T-helper 17 cell (primary cell): ENCODE measurements around the gene SFXN5. TPM values are rescaled to one million over a fixed set of nuclear protein-coding genes. Genes with fewer than 3 reads are reported as not detected.
"Not testable (repeated sequence)": the region's sequence is repeated elsewhere in the genome, so short reads cannot be mapped to it uniquely, and the experiment has no call there.

ENCODE experiments used
- ATAC-seq: fragments of 150-1000 bp; cut with Tn5 transposase; 2 replicates; pipeline ENCODE4 v1.10.0; 2021; ENCODE audit warnings: mild to moderate bottlenecking, moderate library complexity
- DNase-seq, 3 donors: peaks; one replicate each; pipeline versions ENCODE4 v3.0.0 to v3.0.0-alpha.2; 2020 to 2021
- H3K9me3 ChIP-seq: one replicate; pipeline ENCODE4 v1.7.0; 2013; ENCODE audit warnings: low read length, mild to moderate bottlenecking; ENCODE audit not compliant: control insufficient read depth, poor library complexity, severe bottlenecking
- H3K27ac Mint-ChIP-seq: one replicate; pipeline ENCODE4 v1.8.0; 2022; ENCODE audit warnings: mild to moderate bottlenecking, moderate library complexity, mixed read lengths
- H3K27me3 Mint-ChIP-seq: one replicate; pipeline ENCODE4 v1.8.0; 2022; ENCODE audit warnings: mixed read lengths
- H3K36me3 Mint-ChIP-seq: one replicate; pipeline ENCODE4 v1.8.0; 2022; ENCODE audit warnings: low read depth, mixed read lengths
- H3K4me1 Mint-ChIP-seq: one replicate; pipeline ENCODE4 v1.8.0; 2022; ENCODE audit warnings: mild to moderate bottlenecking, mixed read lengths
- H3K4me3 Mint-ChIP-seq: one replicate; pipeline ENCODE4 v1.8.0; 2022; ENCODE audit warnings: mild to moderate bottlenecking, moderate library complexity, mixed read lengths
- total RNA-seq, 4 donors: library from RNA in 2 of 4; stranded (reverse) in 2 of 4; gene quantifications; one replicate each; pipeline ENCODE4 v1.2.3 and lab custom pipeline; 2022 to 2026

The SFXN5 gene
- total RNA-seq, 2 donors from 2014 or later = 7.0 to 10.0 TPM

- Mint-ChIP-seq H3K4me1 (peaks cover 31% of the 10 kb centered on the region), H3K27me3 (no peaks in the 10 kb centered on the region), H3K27ac (no peak overlapping the region), H3K4me3 (peak overlapping the region; percentile 67), H3K36me3 (peaks cover 2% of the 10 kb centered on the region)
- H3K9me3 ChIP-seq = no peaks in the 10 kb centered on the region
- no peak for ATAC-seq
- DNase-seq = no peak
Measured at GRCh38 chr2:73068147-73068546, 3.4 kb downstream of the SFXN5 start.

GRCh38 chr2:73067043-73067442 lies 4.5 kb downstream of the SFXN5 start:
- Mint-ChIP-seq H3K27me3 (no peaks in the 10 kb centered on the region), H3K4me1 (peaks cover 27% of the 10 kb centered on the region), H3K4me3 (no peak overlapping the region), H3K27ac (no peak overlapping the region), H3K36me3 (peaks cover 2% of the 10 kb centered on the region)
- ATAC-seq = no peak
- no peak for DNase-seq
- no peaks in the 10 kb centered on the region for H3K9me3 ChIP-seq

- H3K4me1 Mint-ChIP-seq = peaks cover 20% of the 10 kb centered on the region
- H3K4me3 Mint-ChIP-seq, DNase-seq, H3K9me3 ChIP-seq, ATAC-seq, H3K27me3 Mint-ChIP-seq, H3K27ac Mint-ChIP-seq, H3K36me3 Mint-ChIP-seq: not testable (repeated sequence)
Measured at GRCh38 chr2:73065070-73065469, 6.4 kb downstream of the SFXN5 start.

- no peak for DNase-seq
- H3K9me3 ChIP-seq = no peaks in the 10 kb centered on the region
- Mint-ChIP-seq H3K4me1 (peaks cover 12% of the 10 kb centered on the region), H3K4me3 (no peak overlapping the region), H3K36me3 (no peaks in the 10 kb centered on the region), H3K27me3 (no peaks in the 10 kb centered on the region), H3K27ac (peak overlapping the region; percentile 78)
- ATAC-seq = no peak
Measured at GRCh38 chr2:73063909-73064875, 7.3 kb downstream of the SFXN5 start.

- H3K4me3 Mint-ChIP-seq = no peak overlapping the region
- H3K27ac Mint-ChIP-seq = no peak overlapping the region
- ATAC-seq = no peak
- H3K4me1 Mint-ChIP-seq = peaks cover 6% of the 10 kb centered on the region
- H3K36me3 Mint-ChIP-seq = no peaks in the 10 kb centered on the region
- H3K9me3 ChIP-seq = no peaks in the 10 kb centered on the region
- no peaks in the 10 kb centered on the region for H3K27me3 Mint-ChIP-seq
- no peak for DNase-seq
Measured at GRCh38 chr2:73063472-73063871, 8.0 kb downstream of the SFXN5 start.

GRCh38 chr2:73059106-73059505 lies 12.4 kb downstream of the SFXN5 start:
- H3K27ac Mint-ChIP-seq = no peak overlapping the region
- no peaks in the 10 kb centered on the region for H3K36me3 Mint-ChIP-seq
- no peaks in the 10 kb centered on the region for H3K4me1 Mint-ChIP-seq
- DNase-seq (no peak), ATAC-seq (no peak)
- no peaks in the 10 kb centered on the region for H3K27me3 Mint-ChIP-seq
- H3K4me3 Mint-ChIP-seq = no peak overlapping the region
- no peaks in the 10 kb centered on the region for H3K9me3 ChIP-seq

- H3K27ac Mint-ChIP-seq = no peak overlapping the region
- ATAC-seq = no peak
- H3K4me1 Mint-ChIP-seq = no peaks in the 10 kb centered on the region
- H3K36me3 Mint-ChIP-seq = peaks cover 4% of the 10 kb centered on the region
- no peaks in the 10 kb centered on the region for H3K9me3 ChIP-seq
- no peak overlapping the region for H3K4me3 Mint-ChIP-seq
- H3K27me3 Mint-ChIP-seq = no peaks in the 10 kb centered on the region
- DNase-seq = no peak
Measured at GRCh38 chr2:73054980-73055379, 16.5 kb downstream of the SFXN5 start.

- H3K9me3 ChIP-seq = no peaks in the 10 kb centered on the region
- ATAC-seq (no peak), DNase-seq (no peak)
- H3K4me3 Mint-ChIP-seq = no peak overlapping the region
- no peak overlapping the region for H3K27ac Mint-ChIP-seq
- no peaks in the 10 kb centered on the region for H3K27me3 Mint-ChIP-seq
- no peaks in the 10 kb centered on the region for H3K4me1 Mint-ChIP-seq
- peaks cover 4% of the 10 kb centered on the region for H3K36me3 Mint-ChIP-seq
Measured at GRCh38 chr2:73053316-73054114, 18.0 kb downstream of the SFXN5 start.

- no peak overlapping the region for H3K27ac Mint-ChIP-seq
- no peak for ATAC-seq
- no peak for DNase-seq
- no peaks in the 10 kb centered on the region for H3K4me1 Mint-ChIP-seq
- H3K9me3 ChIP-seq = no peaks in the 10 kb centered on the region
- no peaks in the 10 kb centered on the region for H3K27me3 Mint-ChIP-seq
- H3K36me3 Mint-ChIP-seq = peaks cover 4% of the 10 kb centered on the region
- H3K4me3 Mint-ChIP-seq = no peak overlapping the region
Measured at GRCh38 chr2:73050121-73050545, 21.4 kb downstream of the SFXN5 start.

- no peaks in the 10 kb centered on the region for H3K4me1 Mint-ChIP-seq
- H3K27me3 Mint-ChIP-seq = no peaks in the 10 kb centered on the region
- H3K9me3 ChIP-seq = no peaks in the 10 kb centered on the region
- no peak overlapping the region for H3K27ac Mint-ChIP-seq
- no peaks in the 10 kb centered on the region for H3K36me3 Mint-ChIP-seq
- DNase-seq (no peak), ATAC-seq (no peak)
- no peak overlapping the region for H3K4me3 Mint-ChIP-seq
Measured at GRCh38 chr2:73043929-73044832, 27.3 kb downstream of the SFXN5 start.

- no peaks in the 10 kb centered on the region for H3K27me3 Mint-ChIP-seq
- no peaks in the 10 kb centered on the region for H3K4me1 Mint-ChIP-seq
- H3K4me3 Mint-ChIP-seq = no peak overlapping the region
- no peaks in the 10 kb centered on the region for H3K9me3 ChIP-seq
- no peaks in the 10 kb centered on the region for H3K36me3 Mint-ChIP-seq
- DNase-seq (no peak), ATAC-seq (no peak)
- no peak overlapping the region for H3K27ac Mint-ChIP-seq
Measured at GRCh38 chr2:73043276-73043675, 28.2 kb downstream of the SFXN5 start.

- Mint-ChIP-seq H3K36me3 (peaks cover 3% of the 10 kb centered on the region), H3K27me3 (no peaks in the 10 kb centered on the region), H3K27ac (no peak overlapping the region), H3K4me3 (no peak overlapping the region), H3K4me1 (peaks cover 2% of the 10 kb centered on the region)
- no peak for ATAC-seq
- H3K9me3 ChIP-seq = no peaks in the 10 kb centered on the region
- DNase-seq = no peak
Measured at GRCh38 chr2:73037947-73038585, 33.4 kb downstream of the SFXN5 start.
